Adrenal gland (tissue), 5 donors: ENCODE measurements around the gene ISCA2.
"Not testable (repeated sequence)": the region's sequence is repeated elsewhere in the genome, so short reads cannot be mapped to it uniquely, and the experiment has no call there.

Experiments
- CTCF ChIP-seq, 6 experiments: fragments of 450-650 bp in 4 of 6; fragments of 200-600 bp in 2 of 6; sonication (generic) in 1 of 6; IDR thresholded peaks; 1 replicate in 5 of 6; 2 replicates in 1 of 6; pipeline versions ENCODE4 v1.5.1 to v1.8.0; 2016 to 2021; ENCODE audit warnings: antibody characterized with exemption in 6 of 6, mild to moderate bottlenecking in 2 of 6, moderate library complexity in 1 of 6
- POLR2A ChIP-seq, 2 donors: fragments of 450-650 bp; IDR thresholded peaks; one replicate each; pipeline ENCODE4 v1.6.1; 2017; ENCODE audit warnings: antibody characterized with exemption in 2 of 2, mild to moderate bottlenecking in 2 of 2, moderate library complexity in 1 of 2
- donor health status: DM: no; HTN: no; CAD: no.

GRCh38 chr14:74454397-74454796, 39.2 kb upstream of the ISCA2 start:
- TF ChIP-seq CTCF, POLR2A (IDR thresholded peaks at IDR 0.05): not testable (repeated sequence)
